ENCODE measurements around the gene CRISP2.

DNA sequence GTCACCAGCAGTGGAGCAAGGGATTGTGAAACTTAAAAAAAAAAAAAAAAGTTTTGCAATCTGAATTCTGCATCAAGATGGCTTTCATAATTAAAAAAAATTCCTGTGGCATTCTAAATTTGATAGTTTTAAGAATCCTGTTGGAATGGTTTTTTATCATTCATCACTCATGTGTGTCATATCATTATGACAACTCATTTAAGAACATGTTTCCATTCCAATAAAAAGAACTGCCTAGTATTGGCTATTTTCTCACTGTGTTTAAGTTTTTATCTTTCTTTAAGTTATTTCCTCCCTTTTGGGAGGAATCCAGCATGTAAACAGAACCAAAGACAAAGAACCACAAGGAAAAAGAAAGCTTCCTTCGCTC is 50.5 kb downstream of the CRISP2 start:
- TF ChIP-seq, protein P1, sequence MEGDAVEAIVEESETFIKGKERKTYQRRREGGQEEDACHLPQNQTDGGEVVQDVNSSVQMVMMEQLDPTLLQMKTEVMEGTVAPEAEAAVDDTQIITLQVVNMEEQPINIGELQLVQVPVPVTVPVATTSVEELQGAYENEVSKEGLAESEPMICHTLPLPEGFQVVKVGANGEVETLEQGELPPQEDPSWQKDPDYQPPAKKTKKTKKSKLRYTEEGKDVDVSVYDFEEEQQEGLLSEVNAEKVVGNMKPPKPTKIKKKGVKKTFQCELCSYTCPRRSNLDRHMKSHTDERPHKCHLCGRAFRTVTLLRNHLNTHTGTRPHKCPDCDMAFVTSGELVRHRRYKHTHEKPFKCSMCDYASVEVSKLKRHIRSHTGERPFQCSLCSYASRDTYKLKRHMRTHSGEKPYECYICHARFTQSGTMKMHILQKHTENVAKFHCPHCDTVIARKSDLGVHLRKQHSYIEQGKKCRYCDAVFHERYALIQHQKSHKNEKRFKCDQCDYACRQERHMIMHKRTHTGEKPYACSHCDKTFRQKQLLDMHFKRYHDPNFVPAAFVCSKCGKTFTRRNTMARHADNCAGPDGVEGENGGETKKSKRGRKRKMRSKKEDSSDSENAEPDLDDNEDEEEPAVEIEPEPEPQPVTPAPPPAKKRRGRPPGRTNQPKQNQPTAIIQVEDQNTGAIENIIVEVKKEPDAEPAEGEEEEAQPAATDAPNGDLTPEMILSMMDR (IDR thresholded peaks at IDR 0.05) = no peak
- no peak for TF ChIP-seq POLR2A (IDR thresholded peaks at IDR 0.05)
